ENCODE results near the gene AP2S1. TPM values are rescaled to one million over a fixed set of nuclear protein-coding genes. Genes with fewer than 3 reads are reported as not detected.
A peak's percentile ranks its signal among the peaks of the same experiment; 100 is the strongest.
"Not testable (repeated sequence)": the region's sequence is repeated elsewhere in the genome, so short reads cannot be mapped to it uniquely, and the experiment has no call there.

AP2S1 gene
- total RNA-seq, 2 experiments from 2014 or later = 151 to 154 TPM

- DNase-seq (no peak), ATAC-seq (no peak)
- H3K4me3 Mint-ChIP-seq = no peak overlapping the region
- H3K36me3 Mint-ChIP-seq (ENCODE audit: low read depth) = peaks cover 4% of the 10 kb centered on the region
- no peaks in the 10 kb centered on the region for H3K27me3 Mint-ChIP-seq (ENCODE audit: low read depth)
- ChIA-PET CTCF (interaction anchor here (1.0 to 1.1 kb wide), 2 partner anchors 13 to 127 kb away, joined by 4 to 6 read pairs; partner anchors contain the start of gene AP2S1), POLR2A (no interaction called here)
- no peak overlapping the region for H3K27ac Mint-ChIP-seq
- H3K4me1 Mint-ChIP-seq (ENCODE audit: low read depth) = peaks cover 25% of the 10 kb centered on the region
- H3K9me3 Mint-ChIP-seq (ENCODE audit: insufficient read depth) = no peaks in the 10 kb centered on the region
Observed at GRCh38 chr19:46863818-46864629, 13.4 kb upstream of the AP2S1 start.

DNA sequence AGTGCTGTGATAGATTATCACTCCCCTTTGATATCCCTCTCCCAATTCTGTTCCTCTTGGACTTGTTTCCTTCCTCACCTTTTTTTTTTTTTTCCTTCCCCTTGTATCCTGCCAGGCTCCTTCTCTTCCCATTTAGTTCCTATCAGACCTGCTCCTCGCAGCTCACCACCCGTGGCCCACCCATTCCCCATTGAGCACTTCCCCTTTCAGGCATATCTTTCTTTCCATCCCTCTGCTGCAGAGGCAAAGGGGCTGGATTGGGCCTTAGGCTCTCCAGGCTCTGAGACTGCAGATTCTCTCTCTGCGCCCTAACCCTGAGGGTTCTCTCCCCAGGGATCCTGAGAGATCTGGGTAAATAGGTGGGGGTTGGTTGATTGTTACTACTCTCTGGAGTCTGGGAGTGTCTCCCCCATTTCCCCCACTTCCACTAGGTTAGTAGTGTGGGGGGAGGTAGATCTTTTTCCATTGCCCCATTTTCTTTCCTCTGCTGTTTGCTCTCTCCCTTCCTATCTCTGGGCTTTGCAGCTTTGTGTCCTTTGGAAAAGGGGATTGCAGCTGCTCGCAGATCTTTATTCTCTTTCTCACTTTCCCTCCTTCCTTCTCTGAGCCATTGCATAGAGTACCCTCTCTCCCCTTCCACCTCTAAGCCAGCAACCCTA, 12.5 kb upstream of the AP2S1 start:
- DNase-seq (no peak), ATAC-seq (no peak)
- ChIA-PET POLR2A (no interaction called here), CTCF (interaction anchor here (1.0 to 1.1 kb wide), 3 partner anchors 12 to 150 kb away, joined by 3 to 6 read pairs (median 4); partner anchors contain the start of gene AP2S1)
- no peak overlapping the region for H3K4me3 Mint-ChIP-seq
- no peaks in the 10 kb centered on the region for H3K27me3 Mint-ChIP-seq (ENCODE audit: low read depth)
- no peaks in the 10 kb centered on the region for H3K9me3 Mint-ChIP-seq (ENCODE audit: insufficient read depth)
- peaks cover 8% of the 10 kb centered on the region for H3K36me3 Mint-ChIP-seq (ENCODE audit: low read depth)
- H3K4me1 Mint-ChIP-seq (ENCODE audit: low read depth) = peaks cover 25% of the 10 kb centered on the region
- H3K27ac Mint-ChIP-seq = no peak overlapping the region

DNA sequence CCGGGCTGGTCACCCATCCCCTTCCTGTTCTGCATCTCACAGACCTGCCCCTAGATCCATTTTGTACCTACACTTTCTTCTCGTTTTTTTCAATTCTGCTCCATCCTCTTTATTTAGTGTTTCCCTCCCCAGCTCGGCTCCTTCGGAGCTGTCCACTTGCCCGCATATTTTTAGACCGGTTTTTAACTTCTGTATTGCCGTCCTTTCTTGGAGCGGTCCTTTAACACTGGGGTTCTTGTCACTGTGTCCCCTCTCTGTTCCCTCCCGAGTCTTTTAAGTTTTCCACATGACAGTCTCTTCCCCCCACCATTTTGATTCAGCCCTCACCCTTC, 11.8 kb upstream of the AP2S1 start:
- Mint-ChIP-seq H3K4me1 (ENCODE audit: low read depth) (peaks cover 22% of the 10 kb centered on the region), H3K27me3 (ENCODE audit: low read depth) (no peaks in the 10 kb centered on the region), H3K4me3 (no peak overlapping the region), H3K9me3 (ENCODE audit: insufficient read depth) (no peaks in the 10 kb centered on the region), H3K36me3 (ENCODE audit: low read depth) (peaks cover 8% of the 10 kb centered on the region), H3K27ac (no peak overlapping the region)
- CTCF ChIA-PET = interaction anchor here (0.8 to 1.0 kb wide), 4 partner anchors 103 to 382 kb away, joined by 3 to 4 read pairs (median 3); no protein-coding TSS in a partner anchor
- ATAC-seq (no peak), DNase-seq (no peak)
- POLR2A ChIA-PET = interaction anchor here (0.6 to 1.1 kb wide), 2 partner anchors 22 to 128 kb away, joined by 3 to 4 read pairs; no protein-coding TSS in a partner anchor

- H3K27ac Mint-ChIP-seq = no peak overlapping the region
- ChIA-PET POLR2A (interaction anchor here (0.6 to 1.7 kb wide), 3 partner anchors 21 to 252 kb away, joined by 3 to 4 read pairs (median 4); partner anchors contain the start of gene ZC3H4), CTCF (interaction anchor here (0.8 to 1.3 kb wide), 5 partner anchors 103 to 382 kb away, joined by 3 to 4 read pairs (median 3); no protein-coding TSS in a partner anchor)
- no peaks in the 10 kb centered on the region for H3K9me3 Mint-ChIP-seq (ENCODE audit: insufficient read depth)
- no peak for ATAC-seq
- H3K4me1 Mint-ChIP-seq (ENCODE audit: low read depth) = peaks cover 24% of the 10 kb centered on the region
- no peak overlapping the region for H3K4me3 Mint-ChIP-seq
- no peak for DNase-seq
- no peaks in the 10 kb centered on the region for H3K27me3 Mint-ChIP-seq (ENCODE audit: low read depth)
- peaks cover 8% of the 10 kb centered on the region for H3K36me3 Mint-ChIP-seq (ENCODE audit: low read depth)
Observed at GRCh38 chr19:46861691-46862502, 11.3 kb upstream of the AP2S1 start.

DNA sequence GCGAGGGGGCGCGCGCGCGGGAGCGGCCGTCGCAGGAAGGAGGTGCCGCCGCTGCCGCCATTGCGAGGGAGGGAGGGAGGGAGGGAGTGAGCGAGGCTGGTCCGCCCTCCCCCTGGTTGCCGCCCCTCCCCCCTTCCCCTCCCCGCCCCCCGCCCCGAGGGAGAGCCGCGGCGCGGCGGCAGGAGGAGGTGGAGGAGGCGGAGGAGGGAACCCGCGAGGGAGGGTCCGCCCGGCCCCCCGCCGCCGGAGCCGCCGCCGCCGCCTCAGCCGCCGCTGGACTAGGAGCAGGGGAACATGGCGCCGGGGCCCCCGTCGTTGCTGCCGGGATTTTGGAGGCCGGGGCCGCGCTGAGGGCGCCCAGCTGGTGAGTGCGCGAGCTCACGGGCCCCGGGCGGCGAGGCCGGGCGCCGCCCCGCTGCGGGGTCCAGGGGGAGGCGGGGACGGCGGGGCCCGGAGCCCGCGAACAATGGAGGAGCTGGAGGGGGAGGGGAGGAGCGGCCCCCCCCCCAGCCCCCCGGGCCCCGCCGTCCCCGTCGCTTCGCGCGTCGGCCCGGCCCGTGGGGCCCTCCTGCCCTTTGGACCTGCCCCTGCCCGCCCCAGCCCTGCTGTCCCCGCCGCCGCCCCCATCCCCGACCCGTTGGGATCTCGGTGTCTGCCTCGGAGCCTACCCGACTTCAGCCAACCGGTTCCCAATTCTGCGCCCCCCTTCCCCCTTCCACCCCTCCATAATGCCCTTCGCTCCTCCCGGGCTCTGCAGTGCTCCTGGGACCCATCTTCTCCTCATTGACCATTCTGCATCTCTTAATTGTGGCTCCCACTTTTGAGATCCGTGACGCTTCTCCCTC, 10.4 kb upstream of the AP2S1 start, which contains the start of gene ARHGAP35:
Gene ARHGAP35 (plus strand): TSS at position 152 of the 845 bp plus-strand sequence. CDS start 57,679 bp downstream, outside the sequence.
- Mint-ChIP-seq H3K4me3 (peak within 1 kb of the TSS; percentile 84), H3K36me3 (ENCODE audit: low read depth) (peaks cover 8% of the 10 kb centered on the region), H3K27me3 (ENCODE audit: low read depth) (no peaks in the 10 kb centered on the region), H3K27ac (peak within 1 kb of the TSS; percentile 97), H3K4me1 (ENCODE audit: low read depth) (peaks cover 28% of the 10 kb centered on the region), H3K9me3 (ENCODE audit: insufficient read depth) (no peaks in the 10 kb centered on the region)
- peak; percentile 8 for ATAC-seq
- POLR2A ChIA-PET = interaction anchor here (0.8 to 1.7 kb wide), 3 partner anchors 168 to 253 kb away, joined by 3 to 4 read pairs (median 4); partner anchors contain the start of gene ZC3H4
- CTCF ChIA-PET = interaction anchor here (1.0 to 1.3 kb wide), 3 partner anchors 93 to 383 kb away, joined by 3 to 4 read pairs (median 3); no protein-coding TSS in a partner anchor
- DNase-seq = peak; percentile 33

GRCh38 chr19:46860125-46860845, 9.6 kb upstream of the AP2S1 start:
- Mint-ChIP-seq H3K9me3 (ENCODE audit: insufficient read depth) (no peaks in the 10 kb centered on the region), H3K36me3 (ENCODE audit: low read depth) (peaks cover 8% of the 10 kb centered on the region), H3K4me1 (ENCODE audit: low read depth) (peaks cover 35% of the 10 kb centered on the region), H3K4me3 (peak overlapping the region; percentile 84), H3K27me3 (ENCODE audit: low read depth) (no peaks in the 10 kb centered on the region), H3K27ac (peak overlapping the region; percentile 97)
- CTCF ChIA-PET = interaction anchor here (1.0 to 1.4 kb wide), 5 partner anchors 10 to 153 kb away, joined by 3 to 4 read pairs (median 4); partner anchors contain the start of gene AP2S1
- POLR2A ChIA-PET = interaction anchor here (0.8 to 1.7 kb wide), 3 partner anchors 169 to 253 kb away, joined by 3 to 4 read pairs (median 4); partner anchors contain the start of gene ZC3H4
- peak; percentile 87 for ATAC-seq
- peak; percentile 98 for DNase-seq

DNA sequence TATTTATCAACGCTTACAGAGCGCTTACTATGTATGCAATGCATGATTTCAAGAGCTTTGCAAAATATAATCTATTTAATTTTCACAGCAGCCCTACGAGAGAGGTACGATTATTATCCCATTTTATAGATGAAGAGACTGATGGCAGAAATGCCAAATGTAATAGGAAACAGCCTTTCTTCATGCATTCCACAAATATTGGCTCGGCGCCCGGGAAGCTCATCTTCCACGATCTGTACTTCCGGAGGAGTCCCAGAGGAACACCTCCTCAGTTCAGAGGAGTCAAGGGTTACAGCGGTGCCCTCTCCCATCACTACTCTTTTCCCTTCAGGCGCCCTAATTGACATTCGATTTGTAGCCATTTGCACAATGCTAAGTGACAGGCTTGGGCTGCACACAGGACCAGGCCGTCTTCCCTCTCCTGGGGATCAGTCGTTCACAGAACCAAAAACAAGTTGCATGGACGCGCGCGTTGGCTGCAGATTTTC, 9.0 kb upstream of the AP2S1 start:
- no peak for DNase-seq
- no peaks in the 10 kb centered on the region for H3K9me3 Mint-ChIP-seq (ENCODE audit: insufficient read depth)

DNA sequence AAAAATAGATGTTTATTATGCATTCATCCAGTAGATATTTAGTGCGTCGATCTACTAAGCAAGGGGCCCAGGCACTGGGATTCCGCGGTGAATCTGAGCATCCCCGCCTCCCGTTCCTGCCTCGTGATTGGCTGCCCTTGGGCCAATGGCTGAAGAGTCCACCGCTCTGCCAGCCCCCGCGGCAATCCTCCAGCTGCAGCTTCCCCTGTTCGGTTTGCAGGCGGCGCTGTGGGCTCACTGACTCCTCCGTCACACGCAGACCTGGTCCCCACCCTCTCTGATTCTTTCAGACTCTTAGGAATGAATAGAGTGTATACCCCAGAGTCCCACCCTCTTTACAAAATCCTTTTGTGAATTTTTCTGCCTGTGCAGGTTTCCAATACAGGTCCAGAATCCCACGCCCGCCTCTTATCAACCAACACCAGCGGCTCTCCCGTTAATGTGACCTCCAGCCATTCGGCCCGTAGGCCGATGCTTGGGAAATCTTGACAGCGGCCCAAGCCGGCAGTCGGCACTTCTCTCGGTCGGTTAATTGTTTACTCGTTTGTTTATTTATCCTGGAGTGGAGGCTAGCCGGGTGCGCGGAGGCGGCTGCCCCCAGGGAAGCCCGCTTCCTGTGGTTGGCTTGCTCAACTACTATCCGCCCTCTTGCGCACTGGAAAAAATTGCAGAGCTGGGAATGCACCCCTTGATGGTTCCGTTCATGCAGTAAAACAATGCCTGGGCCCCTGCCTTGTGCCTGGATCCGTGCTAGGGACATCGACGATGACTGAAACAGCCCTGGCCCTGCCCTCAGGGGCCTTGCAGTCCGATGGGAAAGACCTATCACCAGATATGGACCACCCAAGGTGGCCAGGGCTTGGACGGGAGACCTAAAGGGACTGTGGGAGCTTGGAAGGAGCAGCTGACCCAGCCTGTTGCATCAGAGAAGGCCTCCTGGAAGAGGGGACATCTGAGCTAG, 5.7 kb upstream of the AP2S1 start:
- no peaks in the 10 kb centered on the region for H3K9me3 Mint-ChIP-seq (ENCODE audit: insufficient read depth)
- H3K36me3 Mint-ChIP-seq (ENCODE audit: low read depth) = peaks cover 6% of the 10 kb centered on the region
- ChIA-PET CTCF (interaction anchor here (0.6 to 3.2 kb wide), 23 partner anchors 11 to 257 kb away, joined by 3 to 38 read pairs (median 4); partner anchors contain the start of genes DACT3, SLC1A5 and ZC3H4), POLR2A (no interaction called here)
- DNase-seq (peak; percentile 95), ATAC-seq (peak; percentile 64)
- H3K4me3 Mint-ChIP-seq = peak overlapping the region; percentile 73
- peak overlapping the region; percentile 80 for H3K27ac Mint-ChIP-seq
- peaks cover 7% of the 10 kb centered on the region for H3K27me3 Mint-ChIP-seq (ENCODE audit: low read depth)
- H3K4me1 Mint-ChIP-seq (ENCODE audit: low read depth) = peaks cover 28% of the 10 kb centered on the region

More for the DNA sequence above, 9.0 kb upstream of the AP2S1 start:
- ATAC-seq = no peak
- Mint-ChIP-seq H3K27me3 (ENCODE audit: low read depth) (no peaks in the 10 kb centered on the region), H3K36me3 (ENCODE audit: low read depth) (peaks cover 6% of the 10 kb centered on the region), H3K4me1 (ENCODE audit: low read depth) (peaks cover 29% of the 10 kb centered on the region), H3K27ac (peak overlapping the region; percentile 97), H3K4me3 (peak overlapping the region; percentile 84)
- CTCF ChIA-PET = interaction anchor here (1.0 to 1.4 kb wide), 4 partner anchors 9 to 153 kb away, joined by 3 to 4 read pairs (median 4); partner anchors contain the start of gene AP2S1
- POLR2A ChIA-PET = interaction anchor here (1.3 to 1.7 kb wide), 2 partner anchors 252 to 254 kb away, joined by 3 to 4 read pairs; partner anchors contain the start of gene ZC3H4

- ChIA-PET CTCF (interaction anchor here (1.2 to 2.8 kb wide), 3 partner anchors 136 to 180 kb away, joined by 4 to 17 read pairs (median 5); no protein-coding TSS in a partner anchor), POLR2A (interaction anchor here (1.6 kb wide), 1 partner anchor 259 kb away, joined by 5 read pairs; the partner anchor contains the start of gene ZC3H4)
- not testable (repeated sequence) for H3K27me3 Mint-ChIP-seq (ENCODE audit: low read depth); H3K4me3 Mint-ChIP-seq; H3K36me3 Mint-ChIP-seq (ENCODE audit: low read depth); ATAC-seq; H3K9me3 Mint-ChIP-seq (ENCODE audit: insufficient read depth); DNase-seq; H3K27ac Mint-ChIP-seq
- H3K4me1 Mint-ChIP-seq (ENCODE audit: low read depth) = peaks cover 36% of the 10 kb centered on the region
Observed at GRCh38 chr19:46854698-46855097, 4.1 kb upstream of the AP2S1 start.

All from activated CD8-positive, alpha-beta T cell treated with anti-CD3 and anti-CD28 coated beads, Interleukin-2, amount 10 ng/mL, durations not matched to agents 7 days and 5 days (primary cell).